Ramos (cell line): Measurements from ENCODE around the gene ARHGAP22.

Source experiments
- in situ Hi-C: fragments of 300-500 bp; cut with MboI; formaldehyde crosslinking; loops from one replicate; pipeline ENCODE4 v1.14.3; 2022; ENCODE audit warnings: low sequenced_read_pairs; ENCODE audit not compliant: unreplicated experiment

Gene ARHGAP22

DNA sequence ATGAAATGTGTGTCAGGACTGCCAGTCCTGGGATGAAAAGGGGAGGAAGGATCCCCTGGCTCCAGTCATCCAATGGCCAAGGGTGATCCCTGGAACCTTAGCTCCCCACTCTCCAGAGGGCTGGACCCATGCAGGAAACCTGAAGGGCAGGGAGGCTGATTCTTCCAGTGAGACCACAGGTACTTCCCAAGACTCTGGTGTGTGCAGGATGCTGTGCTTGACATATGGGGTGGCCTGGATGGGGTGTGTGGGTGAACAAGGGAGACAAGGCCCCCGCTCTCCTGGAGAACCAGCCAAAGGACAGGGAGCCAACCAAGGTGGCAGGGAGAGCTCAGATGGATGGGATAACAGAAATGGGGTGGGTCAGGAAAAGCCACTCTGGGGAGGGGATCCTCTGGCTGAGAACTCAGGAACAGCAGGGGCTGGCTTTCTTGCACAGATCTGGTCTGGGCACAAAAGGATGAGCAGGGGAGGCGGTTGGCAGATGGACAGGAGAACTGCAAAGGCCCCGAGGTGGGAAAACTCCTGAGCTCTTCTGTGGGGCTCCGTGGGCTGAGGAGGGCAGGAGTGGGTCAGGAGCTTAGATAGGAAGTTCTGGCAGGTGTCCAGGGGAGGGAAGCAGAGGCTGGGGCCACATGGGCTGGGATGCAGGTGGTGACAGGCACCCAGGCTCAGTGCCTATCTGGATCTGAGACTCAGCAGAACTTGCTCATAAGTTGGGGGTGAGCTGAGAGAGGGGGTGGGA, 100.6 kb downstream of the ARHGAP22 start:
- in situ Hi-C loops = no loop called here

DNA sequence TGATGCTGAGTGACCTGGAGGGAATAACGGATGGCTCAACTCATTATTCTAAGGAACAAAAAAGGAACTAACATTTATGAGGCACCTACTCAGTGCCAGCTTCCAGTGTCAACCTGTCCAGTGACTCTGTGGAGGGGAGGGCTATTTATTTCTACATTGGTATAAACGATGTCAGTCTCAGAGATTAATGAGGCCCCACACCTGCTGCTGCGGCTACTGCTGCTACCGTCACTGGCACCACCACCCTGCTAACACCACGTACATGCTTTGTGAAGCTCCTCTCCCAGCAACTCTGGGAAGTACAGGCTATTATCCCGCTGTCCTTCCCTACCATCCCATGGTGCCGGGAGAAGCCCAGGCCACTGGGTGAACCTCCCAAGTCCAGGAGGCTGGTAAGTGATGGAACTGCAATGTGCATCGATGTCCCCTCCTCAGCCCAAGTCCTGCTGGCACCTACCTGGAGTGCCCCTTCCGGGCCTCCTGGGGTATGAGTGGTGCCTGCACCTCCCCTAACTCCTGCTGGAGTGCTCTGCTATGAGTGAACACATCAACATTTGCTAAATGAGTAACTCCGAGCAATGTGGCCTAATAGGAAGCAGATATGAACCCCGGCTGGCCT, 101.5 kb downstream of the ARHGAP22 start:
- in situ Hi-C loops = no loop called here

DNA sequence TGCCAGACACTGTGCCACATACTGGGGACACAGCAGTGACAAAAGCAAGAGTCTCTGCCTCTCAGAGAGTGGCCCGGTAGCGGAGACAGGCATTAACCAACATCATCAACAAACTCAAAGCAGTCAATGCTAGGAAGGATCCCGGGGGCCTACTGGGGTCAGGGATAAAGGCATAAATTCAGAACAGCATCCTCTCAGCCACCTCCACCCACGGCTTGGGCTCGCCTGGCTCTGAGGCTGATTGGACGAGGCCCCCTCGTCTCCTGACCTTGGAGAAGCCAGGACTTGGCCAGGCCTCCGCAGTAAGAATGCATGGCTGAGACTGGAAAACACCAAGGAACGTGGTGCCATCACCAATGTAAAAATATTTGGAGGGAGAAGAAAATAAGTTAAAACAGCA, 102.1 kb downstream of the ARHGAP22 start:
- in situ Hi-C loops = no loop called here

DNA sequence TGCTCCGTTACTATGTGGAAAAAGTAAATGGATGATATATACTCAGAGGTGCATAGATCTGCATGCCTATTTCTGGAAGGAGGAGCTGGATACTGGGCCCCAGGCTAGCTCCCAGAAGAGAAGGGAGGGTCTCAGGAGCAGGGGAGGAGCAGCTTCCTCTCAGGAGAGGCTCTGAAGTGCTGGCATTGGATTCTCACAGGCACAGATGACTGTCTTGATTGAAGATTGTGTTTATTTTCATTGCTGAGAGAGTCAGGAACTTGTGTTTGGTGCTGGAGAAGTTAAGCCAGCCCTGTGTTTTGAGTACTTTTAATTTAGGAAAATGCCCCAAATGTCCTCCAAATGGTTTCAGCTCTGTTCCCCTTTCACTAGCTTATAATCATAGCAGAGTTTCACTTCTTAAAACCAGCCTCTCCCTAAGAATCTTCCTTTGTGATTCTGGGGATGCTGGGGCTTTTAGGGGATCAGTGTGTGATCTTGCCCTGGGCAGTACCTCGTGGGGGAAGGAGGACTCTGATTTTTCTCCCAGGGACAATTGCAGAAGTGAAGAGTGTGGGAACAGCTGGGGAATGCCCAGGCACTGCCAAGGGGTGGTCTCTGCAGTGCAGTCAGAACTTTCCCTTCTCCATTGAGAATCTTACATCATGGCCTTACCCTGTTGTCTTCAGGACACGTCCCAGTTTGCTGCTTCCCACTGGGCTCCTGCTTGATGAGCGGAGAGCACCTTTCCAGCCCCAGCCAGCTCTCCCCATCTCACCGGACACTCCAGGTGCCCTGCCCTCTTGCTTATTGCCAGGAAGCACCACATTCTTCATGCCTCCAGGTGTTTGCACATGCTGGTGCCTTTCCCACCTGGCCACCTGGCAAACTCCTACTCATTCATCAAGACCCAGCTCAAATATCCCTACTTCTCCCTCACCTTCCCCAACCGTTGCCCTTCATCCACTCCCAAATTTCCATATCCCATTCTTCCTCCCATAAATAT, 102.8 kb downstream of the ARHGAP22 start:
- in situ Hi-C loops = no loop called here

DNA sequence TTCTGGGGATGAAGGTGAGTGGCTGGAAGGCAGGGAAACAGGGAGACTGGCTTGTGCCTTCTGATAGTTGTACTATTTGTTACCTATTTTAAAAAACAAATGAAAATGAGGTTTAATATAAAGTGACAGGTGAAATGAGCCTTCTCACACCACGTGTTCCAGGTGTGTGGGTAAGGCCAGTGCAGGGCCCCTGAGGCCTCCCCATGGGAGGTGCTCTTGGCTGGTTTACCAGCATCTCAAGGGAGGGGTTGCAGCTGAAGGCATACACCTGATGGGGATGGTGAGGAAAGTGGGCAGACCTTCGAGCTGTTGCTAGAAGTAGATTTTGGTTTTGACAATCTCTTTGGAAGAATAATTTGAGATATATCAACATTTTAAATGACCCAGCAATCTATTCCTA, 103.6 kb downstream of the ARHGAP22 start:
- in situ Hi-C loops = no loop called here

DNA sequence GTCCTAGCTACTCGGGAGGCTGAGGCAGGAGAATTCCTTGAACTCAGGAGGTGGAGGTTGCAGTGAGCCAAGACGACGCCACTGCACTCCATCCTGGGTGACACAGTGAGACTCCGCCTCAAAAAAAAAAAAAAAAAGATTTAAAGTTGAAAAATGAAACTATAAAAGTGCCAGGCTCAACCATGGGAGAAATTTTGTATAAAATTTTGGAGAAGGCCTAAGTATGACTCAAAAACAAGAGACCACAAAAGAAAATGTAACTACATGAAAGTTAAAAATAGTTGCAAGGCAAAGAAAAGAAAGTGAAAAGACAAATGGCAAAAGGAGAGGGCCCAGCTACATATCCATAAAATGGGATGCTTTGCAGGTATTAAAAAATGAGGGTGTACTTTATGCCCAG, 104.1 kb downstream of the ARHGAP22 start:
- in situ Hi-C loops = no loop called here

DNA sequence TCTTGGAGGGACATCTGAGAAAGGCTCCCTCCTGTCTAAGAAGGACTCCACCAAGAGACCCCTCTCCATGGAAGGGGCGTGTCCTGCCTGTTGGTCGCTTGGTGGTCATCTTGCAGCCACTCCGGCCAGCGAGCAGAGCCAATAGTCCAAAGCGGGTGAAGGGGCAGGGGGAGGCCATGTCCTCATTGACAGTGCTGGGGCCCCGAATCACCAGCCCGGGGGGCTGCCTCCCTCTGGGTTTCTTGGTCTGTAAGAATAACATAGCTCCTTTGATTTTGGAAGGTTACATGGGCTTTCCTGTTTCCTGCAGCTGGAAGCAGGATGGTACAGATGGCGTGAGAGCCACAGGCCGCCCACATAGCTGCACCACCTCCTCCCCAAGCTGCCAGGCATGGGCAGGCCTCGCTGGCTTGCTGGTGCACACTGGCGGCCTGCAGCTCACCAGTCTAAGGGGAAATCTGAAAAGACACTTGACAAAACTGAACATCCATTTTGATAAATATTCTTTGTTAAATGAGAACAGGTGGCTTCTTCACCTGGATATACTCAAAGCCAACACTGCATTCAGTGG, 105.8 kb downstream of the ARHGAP22 start:
- in situ Hi-C loops = no loop called here

DNA sequence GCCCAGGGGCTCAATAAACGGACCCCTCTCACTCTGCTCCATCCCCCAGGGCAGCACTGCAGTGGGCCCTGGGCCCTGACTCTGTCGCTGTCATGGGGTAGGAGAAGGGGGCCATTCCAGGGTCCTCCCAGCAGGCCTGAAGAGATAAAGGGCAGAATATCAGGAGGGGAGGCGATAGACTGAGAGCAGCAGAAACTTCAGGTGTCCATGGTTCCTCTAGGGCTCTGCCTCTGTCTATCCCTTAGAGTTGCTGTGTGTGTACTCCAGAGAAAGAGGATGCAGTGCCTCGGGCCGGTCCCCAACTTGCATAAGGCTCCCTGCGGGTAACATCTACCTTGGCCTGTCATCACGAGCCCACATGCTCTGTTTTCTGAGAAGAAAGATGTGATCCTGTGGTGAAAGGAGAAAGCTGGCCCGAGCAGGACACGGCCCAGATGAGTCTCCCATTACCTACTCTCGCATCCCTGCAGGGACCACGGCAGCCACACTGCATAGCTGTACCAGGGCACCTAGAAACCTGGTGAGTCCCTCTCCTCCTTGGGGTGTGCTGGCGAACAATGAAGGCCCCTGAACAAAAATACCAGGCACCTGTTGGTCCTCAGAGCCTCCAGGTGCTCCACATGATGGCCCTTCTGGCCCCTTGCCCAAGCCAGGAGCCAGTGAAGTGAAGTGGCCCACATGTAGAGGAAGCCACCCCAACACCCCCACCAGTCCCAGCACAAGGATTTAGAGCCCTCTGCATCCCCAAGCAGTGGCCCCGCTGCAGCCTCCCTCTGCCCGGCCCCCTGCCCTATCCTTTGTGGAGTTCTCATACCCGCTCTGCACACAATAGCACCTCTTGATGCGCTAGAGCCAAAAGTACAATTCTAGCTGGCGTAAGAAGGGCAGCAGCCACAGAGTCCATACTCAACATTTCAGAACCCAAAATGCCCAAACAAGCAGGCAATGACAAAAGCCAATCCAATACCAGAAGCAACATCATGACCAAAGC, 106.8 kb downstream of the ARHGAP22 start:
- in situ Hi-C loops = no loop called here

DNA sequence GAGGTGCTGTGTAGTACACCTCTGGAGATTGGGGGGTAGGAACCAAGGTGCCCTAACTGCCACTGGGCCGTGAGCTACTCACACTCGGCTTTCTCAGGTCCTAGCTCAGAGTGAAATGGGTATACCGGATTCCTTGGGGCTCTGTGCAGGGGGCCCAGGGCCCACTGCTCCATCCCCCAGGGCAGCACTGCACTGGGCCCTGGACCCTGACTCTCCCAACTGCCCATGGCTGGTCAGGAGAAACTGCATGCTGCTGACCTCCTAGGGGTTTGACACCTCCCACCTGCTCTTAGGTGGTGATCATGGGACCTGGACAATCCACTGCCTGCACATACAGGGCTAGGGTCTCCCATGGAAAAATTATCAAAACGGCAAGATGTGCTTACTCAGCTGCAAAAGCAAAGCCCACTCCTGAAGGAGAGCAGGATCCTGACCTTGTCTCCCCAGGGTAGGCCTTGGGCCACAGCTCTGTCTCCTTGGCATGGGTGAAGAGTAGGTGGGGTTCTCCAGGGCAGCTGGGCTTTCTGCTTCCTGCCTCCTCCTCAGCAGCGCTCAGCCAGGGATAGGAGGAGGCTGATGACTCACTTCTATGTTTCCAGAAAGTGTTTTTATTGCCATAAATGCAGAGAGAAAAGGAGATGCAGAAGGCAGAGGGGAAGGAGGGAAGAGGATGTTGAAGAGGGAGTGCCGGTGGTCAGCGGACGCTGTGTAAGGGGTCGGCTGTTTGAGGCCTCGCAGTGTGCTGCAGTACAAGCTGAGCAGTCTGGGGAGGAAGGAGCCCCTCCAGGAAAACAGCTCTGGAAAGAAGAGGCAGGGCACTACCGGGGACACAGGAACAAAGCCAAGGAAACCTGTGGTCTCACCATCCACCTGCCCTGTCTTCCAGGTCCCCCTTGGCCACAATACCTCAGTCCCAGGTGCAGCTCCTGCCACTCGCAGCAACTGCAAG, 107.8 kb downstream of the ARHGAP22 start:
- in situ Hi-C loops = no loop called here

DNA sequence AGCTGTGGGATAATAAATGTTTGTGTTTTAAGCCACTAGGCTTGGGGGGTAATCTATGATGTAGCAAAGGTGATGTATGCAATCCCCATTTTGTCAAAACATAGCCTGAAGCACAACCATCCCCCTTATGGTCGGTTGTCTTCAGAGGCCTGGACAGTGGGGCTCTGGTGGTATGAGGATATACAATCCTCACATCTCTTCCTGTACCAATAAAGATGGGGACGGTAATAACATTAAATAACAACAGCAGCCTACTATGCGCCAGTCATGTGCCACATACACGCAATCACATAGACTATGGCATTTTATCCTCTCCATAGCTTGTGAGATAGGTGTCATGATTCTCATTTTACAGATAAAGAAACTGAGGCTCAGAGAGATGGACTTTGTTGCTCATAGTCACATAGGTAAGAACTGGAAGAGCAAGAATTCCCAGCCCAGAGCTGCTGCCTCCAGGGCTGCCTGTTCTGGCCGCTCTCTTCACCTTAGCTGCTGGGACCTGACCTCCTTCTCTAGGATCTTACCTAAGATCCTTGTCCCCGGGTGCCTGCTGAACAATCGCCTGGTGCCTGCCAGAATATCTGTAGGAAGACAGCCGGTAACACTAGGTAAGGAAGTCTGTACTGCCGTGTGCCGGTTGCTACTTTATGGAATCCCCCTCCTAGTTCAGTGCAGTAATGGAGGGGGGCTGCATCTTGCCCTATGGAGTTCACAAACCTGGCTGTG, 108.6 kb downstream of the ARHGAP22 start:
- in situ Hi-C loops = no loop called here

DNA sequence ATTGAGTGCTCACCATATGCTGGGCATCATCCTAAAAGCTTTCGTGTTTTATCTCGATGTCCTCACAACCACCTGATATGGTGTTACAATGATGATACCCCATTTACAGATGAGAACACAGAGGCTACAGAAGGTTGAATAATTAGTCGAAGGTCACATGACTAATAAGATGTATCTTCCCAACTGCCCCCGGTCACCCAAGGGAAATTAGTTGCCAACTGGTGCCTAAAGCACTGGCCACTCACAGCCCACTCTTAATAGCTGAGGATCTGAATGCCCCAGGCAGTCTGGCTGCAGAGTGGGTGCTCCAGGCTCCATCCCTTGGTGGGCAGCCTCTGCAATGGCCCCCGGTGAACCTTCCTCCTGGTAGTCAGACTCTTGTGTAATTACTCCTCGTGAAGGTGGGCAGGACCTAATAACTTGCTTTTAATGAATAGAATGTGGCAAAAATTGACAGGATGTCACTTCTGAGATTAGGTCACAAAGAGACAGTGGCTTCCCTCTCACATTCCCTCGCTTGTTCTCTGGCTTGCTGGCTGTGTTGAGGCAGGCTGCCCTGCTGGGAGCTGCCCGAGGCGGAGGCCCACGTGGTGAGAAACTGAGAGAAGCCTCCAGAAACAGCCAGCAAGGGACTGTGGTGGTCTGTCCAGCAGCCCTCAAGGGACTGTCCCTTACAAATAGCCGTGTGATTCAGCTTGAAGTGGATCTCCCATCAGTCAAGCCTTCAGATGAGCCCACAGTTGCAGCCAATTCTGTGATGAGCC, 109.4 kb downstream of the ARHGAP22 start:
- in situ Hi-C loops = no loop called here

DNA sequence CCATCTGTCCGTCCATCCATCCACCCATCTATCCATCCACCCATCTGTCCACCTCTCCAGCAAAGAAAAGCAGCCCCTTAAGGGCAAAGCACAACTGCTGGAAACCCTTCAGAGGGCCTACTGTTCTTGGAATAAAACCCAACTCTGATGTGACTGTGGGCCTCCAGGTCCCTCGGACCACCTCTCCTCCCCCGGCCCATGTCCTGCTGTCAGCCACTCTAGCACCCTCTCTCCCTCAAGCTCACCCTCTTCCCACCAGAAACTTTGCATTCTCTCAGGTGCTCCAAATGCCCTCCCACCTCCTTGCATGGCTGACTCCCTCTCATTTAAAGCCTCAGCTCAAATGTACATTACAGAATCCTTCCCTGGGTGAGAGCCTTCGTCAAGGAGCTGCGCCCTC, 110.3 kb downstream of the ARHGAP22 start:
- in situ Hi-C loops = no loop called here

DNA sequence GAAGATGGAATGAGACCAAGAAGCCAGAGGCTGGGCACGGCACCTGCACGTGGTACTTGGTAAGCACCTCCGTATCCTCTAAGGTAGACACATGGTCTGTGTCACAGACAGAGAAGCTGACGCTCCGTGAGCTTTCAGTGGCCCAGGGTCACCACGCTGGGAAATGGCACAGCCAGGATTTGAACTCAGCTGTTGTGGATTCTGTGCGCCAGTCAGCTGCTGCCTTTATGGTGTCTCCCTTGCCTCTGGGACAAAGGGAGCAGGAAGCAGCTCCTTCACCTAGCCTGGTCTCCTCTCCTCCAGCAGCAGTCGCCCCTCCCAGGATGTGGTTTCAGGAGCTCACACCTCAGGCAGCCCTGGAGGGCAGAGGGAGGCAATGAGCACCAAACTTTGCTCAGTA, 110.8 kb downstream of the ARHGAP22 start:
- in situ Hi-C loops = no loop called here

DNA sequence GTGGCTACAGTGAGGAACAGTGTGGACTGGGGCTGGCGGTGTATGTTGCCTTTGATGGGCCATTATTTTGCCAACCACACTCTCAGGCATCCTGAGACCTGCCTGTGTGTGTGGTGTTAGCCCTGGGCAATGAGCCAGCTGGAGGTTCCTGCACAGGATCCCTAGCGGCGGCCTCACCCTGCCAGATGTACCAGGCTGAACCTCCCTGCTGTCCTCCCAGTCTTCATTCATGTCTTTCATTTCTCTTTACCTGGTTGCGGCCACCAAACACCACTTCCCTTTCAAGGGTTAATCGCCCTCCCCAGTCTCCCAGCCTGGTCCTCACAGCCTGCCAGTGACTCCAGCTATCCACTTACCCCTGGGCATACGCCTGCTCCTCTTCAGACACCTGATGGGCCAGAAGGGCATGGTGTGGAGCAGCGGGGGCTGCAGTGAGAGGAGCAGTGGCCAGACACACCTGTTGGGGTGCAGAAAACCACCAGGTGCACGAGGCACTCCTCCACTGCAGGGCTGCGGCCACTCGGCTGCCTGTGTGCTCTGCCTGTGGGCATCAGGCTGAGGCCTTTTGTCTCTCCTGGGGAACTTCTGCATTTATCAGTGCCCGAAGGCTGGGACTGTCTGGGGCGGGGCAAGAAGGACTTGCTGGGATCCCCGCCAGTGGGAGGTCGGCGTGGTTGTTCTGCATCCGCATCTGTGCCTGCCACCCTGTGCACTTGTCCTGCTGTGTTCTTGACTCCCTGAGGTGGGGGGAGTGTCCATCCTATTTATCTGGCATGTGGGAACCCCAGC, 111.6 kb downstream of the ARHGAP22 start:
- in situ Hi-C loops = no loop called here

DNA sequence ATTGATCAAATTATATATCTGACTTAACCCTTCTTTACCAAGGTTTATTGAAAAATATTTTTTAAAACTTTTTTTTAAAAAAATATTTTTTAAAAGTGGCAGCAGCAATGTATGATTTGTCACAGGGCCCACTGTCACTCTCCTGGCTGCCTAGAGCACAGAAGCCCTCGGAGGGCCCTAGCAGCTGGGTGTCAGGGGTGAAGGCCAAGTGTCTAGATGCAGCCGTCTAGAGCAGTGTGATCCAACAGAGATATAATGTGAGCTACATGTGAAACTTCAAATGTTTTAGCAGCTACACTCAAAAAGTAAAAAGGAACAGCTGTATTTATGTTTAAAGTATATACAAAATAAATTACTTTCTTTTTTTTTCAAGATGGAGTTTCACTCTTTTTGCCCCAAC, 112.7 kb downstream of the ARHGAP22 start:
- in situ Hi-C loops = no loop called here

DNA sequence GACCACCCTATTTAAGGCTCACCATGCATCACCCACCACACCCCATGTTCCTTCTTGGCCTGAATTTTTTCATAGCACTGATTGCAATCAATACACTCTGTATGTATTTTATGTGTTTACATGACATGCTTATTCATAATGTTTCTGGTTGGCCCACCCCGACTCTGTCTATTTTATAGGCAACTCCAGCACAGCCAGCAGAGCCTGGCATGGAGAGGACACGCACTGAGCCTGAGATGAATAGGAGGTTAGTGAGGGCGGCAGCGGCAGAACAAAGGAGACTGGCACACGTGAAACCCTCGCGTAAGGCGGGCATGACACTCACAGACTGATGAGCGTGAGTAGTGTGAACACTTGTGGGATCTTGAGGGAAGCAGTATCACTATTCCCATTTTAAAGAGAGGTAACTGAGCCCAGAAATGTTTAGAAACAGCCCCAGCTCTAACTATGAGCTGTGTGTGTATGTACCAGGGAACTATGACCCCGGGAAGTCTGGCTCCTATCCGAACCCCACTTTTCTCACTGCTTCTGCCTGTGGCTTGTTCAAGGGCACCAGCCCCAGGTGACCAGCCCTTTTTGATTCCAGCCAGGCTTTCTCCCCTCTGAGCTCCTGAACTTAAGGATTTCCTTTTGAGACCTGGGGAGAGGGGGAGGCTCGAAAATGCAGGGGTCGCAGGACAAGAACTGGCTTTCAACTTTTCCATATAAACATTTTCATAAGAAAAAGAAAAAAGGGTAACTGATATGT, 113.3 kb downstream of the ARHGAP22 start:
- in situ Hi-C loops = no loop called here
